ENCODE data around the gene RAPGEF5.

The RAPGEF5 gene

GRCh38 chr7:22351329-22351692 lies 5.6 kb downstream of the RAPGEF5 start:
- H3K27me3 ChIP-seq (ENCODE audit: low read depth), result no peaks in the 10 kb centered on the region
- in situ Hi-C loops (cut with MboI; ENCODE audit: low sequenced_read_pairs), result no loop called here
- no peak overlapping the region for H3K4me3 ChIP-seq
- peaks cover 9% of the 10 kb centered on the region for H3K4me1 ChIP-seq
- no peaks in the 10 kb centered on the region for H3K36me3 ChIP-seq (replicated peaks)
- no peak for DNase-seq (ENCODE audit: low spot score in 2 of 2)
- H3K9me3 ChIP-seq, result no peaks in the 10 kb centered on the region

- no peaks in the 10 kb centered on the region for H3K36me3 ChIP-seq (replicated peaks)
- in situ Hi-C loops (cut with MboI; ENCODE audit: low sequenced_read_pairs), result no loop called here
- peaks cover 5% of the 10 kb centered on the region for H3K4me1 ChIP-seq
- H3K9me3 ChIP-seq, result no peaks in the 10 kb centered on the region
- DNase-seq (ENCODE audit: low spot score in 2 of 2), result no peak
- H3K4me3 ChIP-seq, result no peak overlapping the region
- no peaks in the 10 kb centered on the region for H3K27me3 ChIP-seq (ENCODE audit: low read depth)
Measured at GRCh38 chr7:22350466-22351328, 6.3 kb downstream of the RAPGEF5 start.

- H3K4me1 ChIP-seq, result peaks cover 2% of the 10 kb centered on the region
- no peaks in the 10 kb centered on the region for H3K36me3 ChIP-seq (replicated peaks)
- H3K9me3 ChIP-seq, result no peaks in the 10 kb centered on the region
- in situ Hi-C loops (cut with MboI; ENCODE audit: low sequenced_read_pairs), result no loop called here
- no peaks in the 10 kb centered on the region for H3K27me3 ChIP-seq (ENCODE audit: low read depth)
- H3K4me3 ChIP-seq, result no peak overlapping the region
- no peak for DNase-seq (ENCODE audit: low spot score in 2 of 2)
Measured at GRCh38 chr7:22348379-22348778, 8.6 kb downstream of the RAPGEF5 start.

GRCh38 chr7:22346383-22347107 lies 10.4 kb downstream of the RAPGEF5 start:
- DNase-seq (ENCODE audit: low spot score in 2 of 2), result no peak
- in situ Hi-C loops (cut with MboI; ENCODE audit: low sequenced_read_pairs), result no loop called here
- H3K27me3 ChIP-seq (ENCODE audit: low read depth), result no peaks in the 10 kb centered on the region
- H3K36me3 ChIP-seq (replicated peaks), result peaks cover 4% of the 10 kb centered on the region
- no peak overlapping the region for H3K4me3 ChIP-seq
- peaks cover 5% of the 10 kb centered on the region for H3K9me3 ChIP-seq
- H3K4me1 ChIP-seq, result peaks cover 20% of the 10 kb centered on the region

GRCh38 chr7:22344655-22345054 lies 12.3 kb downstream of the RAPGEF5 start:
- DNase-seq (ENCODE audit: low spot score in 2 of 2), result no peak
- Histone ChIP-seq H3K9me3 (peaks cover 13% of the 10 kb centered on the region), H3K4me1 (peaks cover 21% of the 10 kb centered on the region), H3K36me3 (replicated peaks) (peaks cover 4% of the 10 kb centered on the region), H3K4me3 (no peak overlapping the region), H3K27me3 (ENCODE audit: low read depth) (no peaks in the 10 kb centered on the region)
- in situ Hi-C loops (cut with MboI; ENCODE audit: low sequenced_read_pairs), result no loop called here

GRCh38 chr7:22343612-22344011 lies 13.3 kb downstream of the RAPGEF5 start:
- peaks cover 13% of the 10 kb centered on the region for H3K9me3 ChIP-seq
- no peak for DNase-seq (ENCODE audit: low spot score in 2 of 2)
- no peaks in the 10 kb centered on the region for H3K27me3 ChIP-seq (ENCODE audit: low read depth)
- H3K4me3 ChIP-seq, result no peak overlapping the region
- in situ Hi-C loops (cut with MboI; ENCODE audit: low sequenced_read_pairs), result no loop called here
- peaks cover 21% of the 10 kb centered on the region for H3K4me1 ChIP-seq
- H3K36me3 ChIP-seq (replicated peaks), result peaks cover 4% of the 10 kb centered on the region

- Histone ChIP-seq H3K27me3 (ENCODE audit: low read depth) (no peaks in the 10 kb centered on the region), H3K4me1 (peaks cover 21% of the 10 kb centered on the region), H3K36me3 (replicated peaks) (peaks cover 4% of the 10 kb centered on the region), H3K9me3 (peaks cover 13% of the 10 kb centered on the region), H3K4me3 (no peak overlapping the region)
- peak; percentile 19 to 24 for DNase-seq (ENCODE audit: low spot score in 2 of 2)
- in situ Hi-C loops (cut with MboI; ENCODE audit: low sequenced_read_pairs), result no loop called here
Measured at GRCh38 chr7:22343071-22343470, 13.9 kb downstream of the RAPGEF5 start.

GRCh38 chr7:22339725-22340390 lies 17.1 kb downstream of the RAPGEF5 start:
- peaks cover 21% of the 10 kb centered on the region for H3K4me1 ChIP-seq
- H3K27me3 ChIP-seq (ENCODE audit: low read depth), result no peaks in the 10 kb centered on the region
- in situ Hi-C loops (cut with MboI; ENCODE audit: low sequenced_read_pairs), result no loop called here
- no peak overlapping the region for H3K4me3 ChIP-seq
- no peak for DNase-seq (ENCODE audit: low spot score in 2 of 2)
- H3K9me3 ChIP-seq, result peaks cover 13% of the 10 kb centered on the region
- H3K36me3 ChIP-seq (replicated peaks), result peaks cover 4% of the 10 kb centered on the region

GRCh38 chr7:22338877-22339276 lies 18.1 kb downstream of the RAPGEF5 start:
- H3K4me3 ChIP-seq, result no peak overlapping the region
- peaks cover 13% of the 10 kb centered on the region for H3K9me3 ChIP-seq
- H3K36me3 ChIP-seq (replicated peaks), result peaks cover 4% of the 10 kb centered on the region
- H3K4me1 ChIP-seq, result peaks cover 21% of the 10 kb centered on the region
- in situ Hi-C loops (cut with MboI; ENCODE audit: low sequenced_read_pairs), result no loop called here
- H3K27me3 ChIP-seq (ENCODE audit: low read depth), result no peaks in the 10 kb centered on the region
- no peak for DNase-seq (ENCODE audit: low spot score in 2 of 2)

GRCh38 chr7:22338411-22338810 lies 18.5 kb downstream of the RAPGEF5 start:
- no peak overlapping the region for H3K4me3 ChIP-seq
- H3K36me3 ChIP-seq (replicated peaks), result peaks cover 4% of the 10 kb centered on the region
- in situ Hi-C loops (cut with MboI; ENCODE audit: low sequenced_read_pairs), result no loop called here

GRCh38 chr7:22333680-22334141 lies 23.2 kb downstream of the RAPGEF5 start:
- Histone ChIP-seq H3K36me3 (replicated peaks) (no peaks in the 10 kb centered on the region), H3K4me3 (no peak overlapping the region), H3K9me3 (no peaks in the 10 kb centered on the region), H3K27me3 (ENCODE audit: low read depth) (no peaks in the 10 kb centered on the region), H3K4me1 (peaks cover 2% of the 10 kb centered on the region; the same call in 1 of the 2 replicates)
- in situ Hi-C loops (cut with MboI; ENCODE audit: low sequenced_read_pairs), result no loop called here
- DNase-seq (ENCODE audit: low spot score in 2 of 2), result no peak

More at GRCh38 chr7:22338411-22338810, 18.5 kb downstream of the RAPGEF5 start:
- no peaks in the 10 kb centered on the region for H3K27me3 ChIP-seq (ENCODE audit: low read depth)
- H3K4me1 ChIP-seq, result peaks cover 19% of the 10 kb centered on the region
- peaks cover 13% of the 10 kb centered on the region for H3K9me3 ChIP-seq
- DNase-seq (ENCODE audit: low spot score in 2 of 2), result no peak

- Histone ChIP-seq H3K4me1 (peaks cover 2% of the 10 kb centered on the region; the same call in 1 of the 2 replicates), H3K27me3 (ENCODE audit: low read depth) (no peaks in the 10 kb centered on the region), H3K9me3 (no peaks in the 10 kb centered on the region), H3K4me3 (no peak overlapping the region), H3K36me3 (replicated peaks) (no peaks in the 10 kb centered on the region)
- no peak for DNase-seq (ENCODE audit: low spot score in 2 of 2)
- in situ Hi-C loops (cut with MboI; ENCODE audit: low sequenced_read_pairs), result no loop called here
Measured at GRCh38 chr7:22332461-22332870, 24.5 kb downstream of the RAPGEF5 start.

GRCh38 chr7:22331704-22332103 lies 25.2 kb downstream of the RAPGEF5 start:
- Histone ChIP-seq H3K27me3 (ENCODE audit: low read depth) (no peaks in the 10 kb centered on the region), H3K36me3 (replicated peaks) (no peaks in the 10 kb centered on the region), H3K4me1 (peaks cover 9% of the 10 kb centered on the region), H3K4me3 (no peak overlapping the region), H3K9me3 (no peaks in the 10 kb centered on the region)
- no peak for DNase-seq (ENCODE audit: low spot score in 2 of 2)
- in situ Hi-C loops (cut with MboI; ENCODE audit: low sequenced_read_pairs), result no loop called here

- no peaks in the 10 kb centered on the region for H3K9me3 ChIP-seq
- no peaks in the 10 kb centered on the region for H3K36me3 ChIP-seq (replicated peaks)
- peaks cover 9% of the 10 kb centered on the region for H3K4me1 ChIP-seq
- no peaks in the 10 kb centered on the region for H3K27me3 ChIP-seq (ENCODE audit: low read depth)
- in situ Hi-C loops (cut with MboI; ENCODE audit: low sequenced_read_pairs), result no loop called here
- H3K4me3 ChIP-seq, result no peak overlapping the region
- no peak for DNase-seq (ENCODE audit: low spot score in 2 of 2)
Measured at GRCh38 chr7:22330903-22331302, 26.1 kb downstream of the RAPGEF5 start.

All from HAP-1 (cell line).